Stimulated activated CD4-positive, alpha-beta T cell treated with anti-CD3 and anti-CD28 coated beads, Interleukin-12 subunit alpha, Interleukin-12 subunit beta, amount 100 ng/mL, for 24 hours (primary cell): Measurements from ENCODE around the gene C17orf113.
"Not testable (repeated sequence)": the region's sequence is repeated elsewhere in the genome, so short reads cannot be mapped to it uniquely, and the experiment has no call there.

ENCODE experiments used
- DNase-seq, 2 experiments: peaks; one replicate each; pipeline ENCODE4 v3.0.0-alpha.2; 2020; ENCODE audit warnings: low read depth in 2 of 2

C17orf113 gene

GRCh38 chr17:42042598-42043319 is 7.6 kb downstream of the C17orf113 start:
- no peak for DNase-seq

GRCh38 chr17:42041619-42042018 is 8.8 kb downstream of the C17orf113 start:
- DNase-seq, result no peak

- DNase-seq, result no peak
Observed at GRCh38 chr17:42040818-42041217, 9.6 kb downstream of the C17orf113 start.

- DNase-seq, result no peak
Observed at GRCh38 chr17:42039794-42040763, 10.3 kb downstream of the C17orf113 start.

GRCh38 chr17:42038221-42038973 is 12.0 kb downstream of the C17orf113 start:
- no peak for DNase-seq

- no peak for DNase-seq
Observed at GRCh38 chr17:42034059-42034458, 16.3 kb downstream of the C17orf113 start.

- DNase-seq, result no peak
Observed at GRCh38 chr17:42031584-42031983, 18.8 kb downstream of the C17orf113 start.

- DNase-seq, result no peak
Observed at GRCh38 chr17:42028791-42029127, 21.6 kb downstream of the C17orf113 start.

- no peak for DNase-seq
Observed at GRCh38 chr17:42027961-42028790, 22.2 kb downstream of the C17orf113 start.

- DNase-seq, result no peak
Observed at GRCh38 chr17:42027590-42027889, 22.9 kb downstream of the C17orf113 start.

- no peak for DNase-seq
Observed at GRCh38 chr17:42026857-42027589, 23.4 kb downstream of the C17orf113 start.

GRCh38 chr17:42025936-42026335 is 24.5 kb downstream of the C17orf113 start:
- no peak for DNase-seq

GRCh38 chr17:42025191-42025579 is 25.2 kb downstream of the C17orf113 start:
- no peak for DNase-seq

- DNase-seq, result no peak
Observed at GRCh38 chr17:42023524-42024349, 26.7 kb downstream of the C17orf113 start.

GRCh38 chr17:42020845-42021244 is 29.6 kb downstream of the C17orf113 start:
- not testable (repeated sequence) for DNase-seq

- peak; percentile 85 to 94 for DNase-seq
Observed at GRCh38 chr17:42019509-42020404, 30.6 kb downstream of the C17orf113 start, which contains the start of gene NKIRAS2. NKIRAS2 (plus strand) TSS chr17:42020090; CDS start chr17:42021578, 1,488 bp downstream.

- no peak for DNase-seq
Observed at GRCh38 chr17:42018988-42019387, 31.4 kb downstream of the C17orf113 start.

- no peak for DNase-seq
Observed at GRCh38 chr17:42018339-42018738, 32.1 kb downstream of the C17orf113 start.

- no peak for DNase-seq
Observed at GRCh38 chr17:42017866-42018200, 32.6 kb downstream of the C17orf113 start.
